Measurements from ENCODE around the gene DCAF5.
"Not testable (repeated sequence)": the region's sequence is repeated elsewhere in the genome, so short reads cannot be mapped to it uniquely, and the experiment has no call there.

The DCAF5 gene

GRCh38 chr14:69079747-69080146, 73.2 kb downstream of the DCAF5 start:
- DNase-seq (ENCODE audit: low spot score) = no peak
- in situ Hi-C loops (cut with MboI; ENCODE audit: low pct_unique_long_range_greater_than_20kb, low sequenced_read_pairs, unreplicated experiment) = loop anchor here (25.0 kb wide), 1 partner anchor 167 kb away; no protein-coding TSS in a partner anchor
- TF ChIP-seq CTCF (IDR thresholded peaks at IDR 0.05; ENCODE audit: extremely low read depth, insufficient read depth, missing control alignments) = no peak

- in situ Hi-C loops (cut with MboI; ENCODE audit: low pct_unique_long_range_greater_than_20kb, low sequenced_read_pairs, unreplicated experiment) = loop anchor here (25.0 kb wide), 1 partner anchor 167 kb away; no protein-coding TSS in a partner anchor
- no peak for TF ChIP-seq CTCF (IDR thresholded peaks at IDR 0.05; ENCODE audit: extremely low read depth, insufficient read depth, missing control alignments)
- DNase-seq (ENCODE audit: low spot score) = no peak
Observed at GRCh38 chr14:69079188-69079742, 73.7 kb downstream of the DCAF5 start.

- TF ChIP-seq CTCF (IDR thresholded peaks at IDR 0.05; ENCODE audit: extremely low read depth, insufficient read depth, missing control alignments) = no peak
- in situ Hi-C loops (cut with MboI; ENCODE audit: low pct_unique_long_range_greater_than_20kb, low sequenced_read_pairs, unreplicated experiment) = loop anchor here (25.0 kb wide), 1 partner anchor 166 kb away; no protein-coding TSS in a partner anchor
- DNase-seq (ENCODE audit: low spot score) = no peak
Observed at GRCh38 chr14:69077841-69078240, 75.1 kb downstream of the DCAF5 start.

- in situ Hi-C loops (cut with MboI; ENCODE audit: low pct_unique_long_range_greater_than_20kb, low sequenced_read_pairs, unreplicated experiment) = loop anchor here (25.0 kb wide), 1 partner anchor 165 kb away; no protein-coding TSS in a partner anchor
- DNase-seq (ENCODE audit: low spot score) = not testable (repeated sequence)
Observed at GRCh38 chr14:69077185-69077584, 75.7 kb downstream of the DCAF5 start.

GRCh38 chr14:69076341-69076740, 76.6 kb downstream of the DCAF5 start:
- in situ Hi-C loops (cut with MboI; ENCODE audit: low pct_unique_long_range_greater_than_20kb, low sequenced_read_pairs, unreplicated experiment) = loop anchor here (25.0 kb wide), 1 partner anchor 164 kb away; no protein-coding TSS in a partner anchor

GRCh38 chr14:69073915-69074314, 79.0 kb downstream of the DCAF5 start:
- in situ Hi-C loops (cut with MboI; ENCODE audit: low pct_unique_long_range_greater_than_20kb, low sequenced_read_pairs, unreplicated experiment) = no loop called here

More at GRCh38 chr14:69076341-69076740, 76.6 kb downstream of the DCAF5 start:
- no peak for DNase-seq (ENCODE audit: low spot score)
- TF ChIP-seq CTCF (IDR thresholded peaks at IDR 0.05; ENCODE audit: extremely low read depth, insufficient read depth, missing control alignments) = no peak

More at GRCh38 chr14:69073915-69074314, 79.0 kb downstream of the DCAF5 start:
- no peak for DNase-seq (ENCODE audit: low spot score)
- TF ChIP-seq CTCF (IDR thresholded peaks at IDR 0.05; ENCODE audit: extremely low read depth, insufficient read depth, missing control alignments) = no peak
